GM12878 (cell line): ENCODE data around the gene ECT2. TPM values are rescaled to one million over a fixed set of nuclear protein-coding genes. Genes with fewer than 3 reads are reported as not detected.

ENCODE experiments used
- CHD2 ChIP-seq: IDR thresholded peaks from 2 replicates; pipeline ENCODE4 v1.6.1; 2011; ENCODE audit warnings: low read depth, low read length, improper control_type of control experiment, borderline replicate concordance
- CREM ChIP-seq: IDR thresholded peaks from 2 replicates; pipeline ENCODE4 v1.6.1; 2014; ENCODE audit warnings: antibody characterized with exemption, low read depth
- HCFC1 ChIP-seq: fragments of 150-350 bp; IDR thresholded peaks from 2 replicates; pipeline ENCODE4 v1.6.1; 2014; ENCODE audit warnings: low read length
- IKZF1 ChIP-seq: fragments of 450-650 bp; conservative IDR thresholded peaks from 2 replicates; pipeline ENCODE4 v1.6.1; 2017; ENCODE audit warnings: antibody characterized with exemption, mild to moderate bottlenecking
- MYB ChIP-seq: fragments of 150-350 bp; IDR thresholded peaks from 2 replicates; pipeline ENCODE4 v1.6.1; 2014; ENCODE audit warnings: mild to moderate bottlenecking, low read depth, low read length, borderline replicate concordance
- NFIC ChIP-seq: IDR thresholded peaks from 2 replicates; pipeline ENCODE4 v1.6.1; 2012; ENCODE audit warnings: low read depth, mild to moderate bottlenecking, inconsistent platforms, low read length, moderate library complexity
- POLR2AphosphoS2 ChIP-seq: IDR thresholded peaks from 2 replicates; pipeline ENCODE4 v1.6.1; 2011; ENCODE audit warnings: low read depth, mild to moderate bottlenecking, low read length, improper control_type of control experiment, moderate library complexity
- RAD51 ChIP-seq: fragments of 450-650 bp; IDR thresholded peaks from 2 replicates; pipeline ENCODE4 v1.6.1; 2016; ENCODE audit warnings: moderate library complexity, mild to moderate bottlenecking, inconsistent platforms
- SIN3A ChIP-seq: IDR thresholded peaks from 2 replicates; pipeline ENCODE4 v1.6.1; 2012; ENCODE audit warnings: low read depth, low read length, improper control_type of control experiment
- SPI1 ChIP-seq: IDR thresholded peaks from 2 replicates; pipeline ENCODE4 v1.6.1; 2011; ENCODE audit warnings: low read depth, mild to moderate bottlenecking, low read length, moderate library complexity, borderline replicate concordance; ENCODE audit not compliant: insufficient read depth
- ZNF24 ChIP-seq: fragments of 450-650 bp; IDR thresholded peaks from 2 replicates; pipeline ENCODE4 v1.6.1; 2017; ENCODE audit warnings: antibody characterized with exemption, mild to moderate bottlenecking
- polyA plus RNA-seq, 11 experiments: library from polyadenylated mRNA; depleted of rRNA in 4 of 11; unstranded in 6 of 11; stranded (reverse) in 5 of 11; fragments of >200 nt; fragmentation: Nextera tagmentation in 4 of 11; fragmentation: Illumina TruSeq in 1 of 11; extraction: Ambion mirVana in 4 of 11; extraction: Trizol in 1 of 11; gene quantifications; 1 replicate in 1 of 11; 2 replicates in 10 of 11; pipeline versions ENCODE4 v1.2.1 to v1.2.3, GENCODE V29; 2011 to 2016; ENCODE audit warnings: inconsistent platforms in 2 of 11, missing spikeins in 2 of 11, low read depth in 1 of 11
- total RNA-seq, 4 experiments: library from RNA; depleted of rRNA in 3 of 4; stranded (reverse); fragments of >200 nt in 3 of 4; fragmentation: Illumina TruSeq in 1 of 4; extraction: Trizol in 1 of 4; gene quantifications; 2 replicates each; pipeline versions ENCODE4 v1.2.1 to v1.2.3, GENCODE V29; 2013 to 2021
- TF ChIP-seq, protein P1 (sequence below): fragments of 450-650 bp; IDR thresholded peaks from 2 replicates; pipeline ENCODE4 v1.6.1; 2017; ENCODE audit warnings: mild to moderate bottlenecking, low read depth, inconsistent platforms; ENCODE audit not compliant: poor library complexity, severe bottlenecking

ECT2 gene
- total and polyA plus RNA-seq, 10 of the 15 experiments (the other 5 are each of a cell fraction or from before 2014, with no cell fraction given): 21.5 to 47.8 (median 38.2) TPM

DNA sequence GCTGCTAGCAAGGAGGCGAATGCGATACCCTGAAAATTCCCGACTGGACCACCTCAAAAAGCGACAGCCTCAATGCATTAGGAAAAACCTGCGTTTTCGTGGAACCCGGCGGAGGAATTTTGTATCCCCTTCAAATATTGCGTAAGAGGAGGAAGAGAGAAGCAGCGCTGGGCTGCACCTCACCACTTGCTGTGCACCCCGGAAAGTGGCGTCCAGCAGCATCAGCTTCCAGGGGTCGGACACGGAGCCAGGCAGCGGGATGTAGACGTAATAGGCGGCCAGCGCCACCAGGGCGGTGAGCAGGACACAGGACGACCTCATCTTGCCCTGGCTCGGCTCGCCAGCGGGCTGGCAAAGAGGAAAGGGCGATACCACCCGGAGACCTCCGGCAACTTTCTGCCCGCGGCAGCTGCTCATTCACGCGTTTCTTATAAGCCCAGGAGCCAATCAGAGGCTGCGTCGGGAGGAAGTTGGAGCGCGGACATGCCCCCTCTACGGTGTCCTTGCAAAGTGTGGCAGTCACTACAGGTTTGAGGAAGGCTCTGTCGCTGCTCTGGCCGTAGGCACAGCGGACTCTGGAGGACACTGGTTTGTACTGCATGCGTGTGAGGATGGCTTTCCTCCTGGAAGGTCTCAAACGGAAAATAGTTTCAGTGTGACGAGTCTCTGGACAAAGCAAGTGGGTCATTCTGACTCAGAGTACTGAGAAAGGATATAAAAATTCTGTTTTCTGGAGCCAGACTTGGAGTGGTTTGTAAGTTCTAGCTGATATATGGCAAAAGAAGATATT lies 39.7 kb upstream of the ECT2 start, which contains the start of gene NCEH1 (continued):
- TF ChIP-seq CHD2 (0 out of 2 replicates have a peak, but pooled peaks have one; percentile 43), NFIC (no peak), MYB (no peak), POLR2AphosphoS2 (no peak), RAD51 (no peak), IKZF1 (peak; percentile 73), HCFC1 (0 out of 2 replicates have a peak, but pooled peaks have one; percentile 25), ZNF24 (no peak), SPI1 (peak; percentile 82), SIN3A (no peak; the same call in 1 of the 2 replicates), CREM (peak; percentile 78)
- TF ChIP-seq, protein P1, sequence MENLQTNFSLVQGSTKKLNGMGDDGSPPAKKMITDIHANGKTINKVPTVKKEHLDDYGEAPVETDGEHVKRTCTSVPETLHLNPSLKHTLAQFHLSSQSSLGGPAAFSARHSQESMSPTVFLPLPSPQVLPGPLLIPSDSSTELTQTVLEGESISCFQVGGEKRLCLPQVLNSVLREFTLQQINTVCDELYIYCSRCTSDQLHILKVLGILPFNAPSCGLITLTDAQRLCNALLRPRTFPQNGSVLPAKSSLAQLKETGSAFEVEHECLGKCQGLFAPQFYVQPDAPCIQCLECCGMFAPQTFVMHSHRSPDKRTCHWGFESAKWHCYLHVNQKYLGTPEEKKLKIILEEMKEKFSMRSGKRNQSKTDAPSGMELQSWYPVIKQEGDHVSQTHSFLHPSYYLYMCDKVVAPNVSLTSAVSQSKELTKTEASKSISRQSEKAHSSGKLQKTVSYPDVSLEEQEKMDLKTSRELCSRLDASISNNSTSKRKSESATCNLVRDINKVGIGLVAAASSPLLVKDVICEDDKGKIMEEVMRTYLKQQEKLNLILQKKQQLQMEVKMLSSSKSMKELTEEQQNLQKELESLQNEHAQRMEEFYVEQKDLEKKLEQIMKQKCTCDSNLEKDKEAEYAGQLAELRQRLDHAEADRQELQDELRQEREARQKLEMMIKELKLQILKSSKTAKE: no peak
